HEK293T (cell line): ENCODE data around the gene OCEL1.

Experiments
- ARNT ChIP-seq: fragments of 450-650 bp; IDR thresholded peaks from 2 replicates; pipeline ENCODE4 v1.6.1; 2017; ENCODE audit warnings: mild to moderate bottlenecking
- BHLHE40 ChIP-seq: fragments of 450-650 bp; IDR thresholded peaks from 2 replicates; pipeline ENCODE4 v1.6.1; 2016; ENCODE audit warnings: mild to moderate bottlenecking, moderate library complexity, borderline replicate concordance
- ELF4 ChIP-seq: fragments of 450-650 bp; IDR thresholded peaks from 2 replicates; pipeline ENCODE4 v1.6.1; 2017; ENCODE audit warnings: antibody characterized with exemption
- FOXA1 ChIP-seq: fragments of 450-650 bp; IDR thresholded peaks from 2 replicates; pipeline ENCODE4 v1.6.1; 2016; ENCODE audit warnings: mild to moderate bottlenecking
- HDGF ChIP-seq: fragments of 450-650 bp; IDR thresholded peaks from 2 replicates; pipeline ENCODE4 v1.6.1; 2017; ENCODE audit warnings: antibody characterized with exemption, borderline replicate concordance
- L3MBTL2 ChIP-seq: fragments of 450-650 bp; conservative IDR thresholded peaks from 2 replicates; pipeline ENCODE4 v1.6.1; 2016; ENCODE audit warnings: mild to moderate bottlenecking
- NFRKB ChIP-seq: fragments of 450-650 bp; IDR thresholded peaks from 2 replicates; pipeline ENCODE4 v1.6.1; 2016; ENCODE audit warnings: mild to moderate bottlenecking, moderate library complexity
- PKNOX1 ChIP-seq: fragments of 450-650 bp; IDR thresholded peaks from 2 replicates; pipeline ENCODE4 v1.6.1; 2016
- SP1 ChIP-seq: fragments of 450-650 bp; IDR thresholded peaks from 2 replicates; pipeline ENCODE4 v1.6.1; 2017
- SUZ12 ChIP-seq: fragments of 450-650 bp; IDR thresholded peaks from 2 replicates; pipeline ENCODE4 v1.6.1; 2016; ENCODE audit warnings: mild to moderate bottlenecking

GRCh38 chr19:17205237-17206140 lies 20.5 kb upstream of the OCEL1 start:
- TF ChIP-seq SUZ12 (no peak), L3MBTL2 (no peak), PKNOX1 (no peak), ELF4 (no peak), BHLHE40 (no peak), HDGF (no peak), SP1 (no peak), NFRKB (no peak), FOXA1 (no peak), ARNT (no peak)
